GM18507 (cell line): ENCODE measurements around the gene SMOC1.

Experiments used
- DNase-seq: peaks from one replicate; pipeline ENCODE4 v3.0.0; 2011; ENCODE audit warnings: low read depth; ENCODE audit not compliant: insufficient read length; ENCODE audit errors: extremely low spot score
- FAIRE-seq: peaks from 2 replicates; lab custom pipeline; 2011; peaks lifted over from hg19 to GRCh38; lab: Jason Lieb, UNC

Gene SMOC1

DNA sequence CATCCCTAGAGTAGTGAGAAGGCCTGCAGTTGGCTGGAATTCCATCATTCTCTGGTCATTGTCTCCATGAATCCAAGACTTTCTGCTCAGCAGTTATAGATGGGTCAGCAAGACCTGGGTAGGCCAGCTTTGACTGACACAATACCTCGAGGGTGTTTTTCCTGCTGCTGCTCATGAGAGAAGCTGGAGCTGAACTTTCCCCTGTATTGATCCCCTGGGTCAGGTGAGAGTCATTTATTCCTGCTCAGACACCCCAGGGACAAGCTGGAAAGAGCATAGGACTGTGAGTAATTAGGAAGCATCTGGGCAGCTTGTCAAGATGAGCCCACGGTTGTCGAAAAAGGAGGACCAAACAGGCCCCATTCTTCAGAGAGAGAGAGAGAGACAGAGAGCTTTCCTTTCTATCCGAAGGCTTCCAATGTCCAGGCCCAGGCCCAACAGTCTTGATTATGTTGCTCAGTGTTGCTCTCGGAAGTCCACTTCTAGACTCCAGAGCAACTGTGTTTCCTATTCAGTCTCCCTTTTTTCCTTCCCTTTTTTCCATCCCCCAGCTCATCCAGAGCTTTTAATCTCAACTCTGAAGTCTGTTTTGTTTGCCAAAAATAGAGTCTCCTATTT is 178.4 kb downstream of the SMOC1 start:
- DNase-seq (no peak), FAIRE-seq (no peak)

DNA sequence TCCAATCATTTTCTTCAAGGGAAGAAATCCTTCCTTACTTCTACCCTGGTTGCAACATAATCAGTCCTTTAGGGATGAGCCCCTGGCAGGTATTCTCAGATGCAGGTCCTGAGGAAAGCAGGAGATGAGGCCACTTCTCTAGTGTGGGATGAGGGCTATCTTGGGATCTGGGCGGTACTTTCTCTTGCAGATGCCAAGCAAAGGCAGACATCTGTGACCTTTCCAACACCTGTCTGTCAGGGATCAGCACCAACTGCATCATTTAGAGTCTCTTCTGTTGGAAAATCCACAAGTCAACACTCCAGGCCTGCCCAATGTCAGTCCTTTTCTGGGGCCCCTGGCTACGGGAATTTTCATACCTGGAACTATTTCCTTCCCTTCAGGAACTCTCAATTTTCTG is 180.3 kb downstream of the SMOC1 start:
- FAIRE-seq: no peak

DNA sequence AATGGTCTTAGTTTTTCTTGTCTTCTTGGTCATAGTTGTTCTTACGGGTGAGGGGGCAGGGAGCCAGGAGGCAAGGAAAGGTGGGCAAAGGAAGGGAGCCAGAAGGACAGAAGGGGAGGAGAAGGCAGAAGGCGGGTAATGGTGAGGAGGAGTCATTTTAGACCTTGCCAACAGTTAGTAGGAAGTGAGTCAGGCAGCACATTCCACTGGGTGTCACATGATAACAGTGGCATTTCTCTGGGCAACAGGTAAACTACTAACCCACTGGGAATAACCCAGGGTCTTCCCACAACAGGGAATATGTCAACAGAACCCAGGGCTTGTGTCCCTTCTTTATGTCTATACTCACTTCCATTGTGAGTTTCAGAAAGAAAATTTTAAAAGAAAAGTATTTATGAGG is 181.9 kb downstream of the SMOC1 start:
- DNase-seq (no peak), FAIRE-seq (no peak)

More for the DNA sequence above, 180.3 kb downstream of the SMOC1 start:
- DNase-seq: no peak

DNA sequence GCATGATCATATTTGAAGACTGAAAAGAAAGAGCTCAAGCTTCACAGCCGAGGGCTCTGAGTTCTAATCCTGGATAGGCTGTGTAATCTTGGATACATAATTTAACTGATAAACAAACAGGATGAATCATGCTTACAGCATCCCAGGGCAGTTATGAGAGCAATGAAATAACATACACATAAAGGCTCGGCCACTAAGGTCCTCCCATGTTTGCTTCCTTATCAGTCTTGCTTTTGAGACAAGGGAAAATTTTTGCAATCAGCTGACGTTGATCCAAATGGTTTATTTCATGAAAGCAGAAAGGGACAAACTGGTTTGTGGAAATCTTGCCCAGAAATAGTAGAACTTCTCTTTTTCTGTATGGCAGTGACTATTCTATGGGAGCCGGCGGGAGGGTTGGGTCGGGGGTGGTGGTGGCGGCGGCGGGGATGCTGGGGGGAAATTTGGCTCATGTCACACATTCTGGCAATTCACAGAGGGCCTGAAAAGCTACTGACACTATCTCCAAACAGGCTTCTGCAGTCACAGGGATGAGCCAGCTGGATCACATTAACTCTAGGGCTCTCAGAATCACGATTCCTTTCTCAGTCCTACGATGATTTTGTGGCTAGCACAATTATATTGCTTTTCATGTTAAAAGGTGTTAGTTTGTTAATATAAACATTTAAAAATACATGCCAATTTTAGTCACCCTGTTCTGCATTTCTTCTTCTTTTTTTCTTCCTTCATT is 185.1 kb downstream of the SMOC1 start:
- FAIRE-seq (no peak), DNase-seq (no peak)

DNA sequence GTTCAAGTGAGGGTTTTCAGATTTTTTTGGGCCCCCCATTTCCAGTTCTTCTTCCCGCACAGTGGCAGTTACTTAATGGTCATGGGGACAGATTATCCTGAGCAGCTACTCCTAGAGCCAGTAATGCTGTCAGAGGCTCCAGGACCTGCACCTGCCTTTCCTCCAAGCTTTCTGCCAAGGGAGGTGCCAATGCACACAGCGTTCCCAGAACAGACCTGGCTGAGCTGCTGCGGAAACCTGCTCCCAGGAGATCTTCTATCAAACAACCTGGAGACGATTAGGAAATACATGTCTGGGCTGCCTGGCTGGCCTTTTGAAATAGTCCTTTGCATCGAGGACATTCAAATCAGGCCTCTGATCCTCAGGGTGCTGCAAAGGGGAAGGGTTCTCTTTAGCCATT is 188.6 kb downstream of the SMOC1 start:
- no peak for FAIRE-seq

DNA sequence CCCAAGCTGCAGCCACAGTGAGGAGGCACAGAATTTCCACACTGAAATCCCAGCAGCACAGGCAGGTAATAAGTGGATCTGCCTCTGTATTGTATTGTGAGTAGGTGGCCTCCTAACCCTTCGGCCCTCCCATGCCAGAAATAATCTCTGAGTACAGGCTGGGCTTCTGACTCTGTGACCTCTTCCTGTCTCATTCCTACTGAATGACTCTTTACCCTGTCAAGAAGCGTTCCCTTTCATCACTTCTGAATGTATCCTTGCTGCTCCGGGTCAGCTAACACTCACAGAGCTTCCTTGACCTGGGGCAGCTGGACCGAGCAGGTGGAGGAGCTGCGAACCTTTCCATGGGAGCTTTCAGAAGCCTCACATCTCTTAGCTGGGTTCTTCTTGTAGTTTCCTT is 190.0 kb downstream of the SMOC1 start:
- FAIRE-seq: no peak

More for the DNA sequence above, 188.6 kb downstream of the SMOC1 start:
- DNase-seq: no peak

DNA sequence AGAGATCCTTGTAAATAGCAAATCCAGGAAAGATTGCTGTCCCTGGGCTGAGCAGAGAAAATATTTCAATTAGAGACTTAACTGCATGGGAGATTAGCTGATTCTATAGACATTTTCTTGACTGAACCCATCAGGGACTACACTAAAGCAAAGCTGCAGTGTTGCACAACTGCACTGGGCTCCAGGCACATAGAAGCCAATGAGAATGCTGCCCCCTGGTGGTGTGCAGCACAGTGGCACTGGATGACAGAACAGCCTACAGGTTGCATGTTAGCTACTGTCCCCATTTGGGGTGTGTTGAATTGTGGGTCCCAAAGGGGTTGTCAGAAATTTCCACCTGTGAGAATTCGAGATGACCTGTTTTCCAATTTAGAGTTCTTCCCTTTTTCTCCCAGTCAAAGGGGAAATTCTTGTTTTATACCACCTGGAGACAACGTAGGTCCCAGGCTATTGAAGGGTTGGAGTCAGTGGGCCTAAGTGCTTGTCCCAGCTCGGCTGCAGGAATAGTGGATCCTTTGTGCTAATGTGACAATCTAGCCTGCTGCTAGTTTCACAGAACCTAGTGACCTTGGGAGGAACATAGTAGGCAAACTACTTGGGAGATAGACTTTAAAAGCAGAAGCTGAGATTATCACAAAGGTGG is 194.8 kb downstream of the SMOC1 start:
- DNase-seq: peak; percentile 39
- peak; percentile 65 for FAIRE-seq

More for the DNA sequence above, 190.0 kb downstream of the SMOC1 start:
- no peak for DNase-seq

DNA sequence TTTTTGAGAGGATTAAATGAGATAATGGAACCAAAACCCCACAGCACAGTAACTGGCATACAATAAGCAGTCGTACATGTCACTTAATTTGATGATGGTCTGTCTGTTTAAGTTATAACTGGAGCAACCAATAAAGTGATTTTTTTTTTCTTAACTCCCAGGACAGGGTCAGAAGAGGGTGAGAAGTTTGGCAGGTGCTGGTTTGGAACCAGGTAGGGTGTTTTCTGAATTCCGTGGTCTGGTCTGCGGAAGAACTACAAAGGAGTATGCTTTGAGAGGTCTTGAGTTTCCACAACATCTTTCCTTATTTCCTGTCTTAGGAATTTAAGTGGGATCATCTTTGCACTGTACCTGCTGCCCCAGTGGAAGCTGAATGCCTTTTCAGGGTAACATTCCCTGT is 197.8 kb downstream of the SMOC1 start:
- FAIRE-seq: no peak
- DNase-seq: no peak

DNA sequence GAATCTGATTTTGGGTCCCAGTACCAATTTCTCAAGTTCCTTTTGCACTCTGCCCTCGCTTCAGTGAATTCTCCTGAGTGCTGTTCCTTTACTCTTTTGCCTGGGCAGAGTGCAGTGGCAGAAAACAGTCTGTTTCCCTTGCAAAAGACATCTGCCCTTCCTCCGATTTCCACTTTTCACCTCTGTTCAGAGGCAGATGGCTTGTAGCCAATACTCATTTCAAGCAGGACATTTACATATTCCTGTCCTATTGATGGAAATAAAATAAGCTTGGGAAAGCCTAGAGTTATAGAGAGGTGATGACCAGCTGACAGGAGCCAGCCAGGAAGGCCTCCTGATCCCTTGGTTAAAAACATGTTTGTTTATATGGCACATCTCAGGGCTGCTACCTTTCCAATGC is 198.5 kb downstream of the SMOC1 start:
- FAIRE-seq (no peak), DNase-seq (no peak)

DNA sequence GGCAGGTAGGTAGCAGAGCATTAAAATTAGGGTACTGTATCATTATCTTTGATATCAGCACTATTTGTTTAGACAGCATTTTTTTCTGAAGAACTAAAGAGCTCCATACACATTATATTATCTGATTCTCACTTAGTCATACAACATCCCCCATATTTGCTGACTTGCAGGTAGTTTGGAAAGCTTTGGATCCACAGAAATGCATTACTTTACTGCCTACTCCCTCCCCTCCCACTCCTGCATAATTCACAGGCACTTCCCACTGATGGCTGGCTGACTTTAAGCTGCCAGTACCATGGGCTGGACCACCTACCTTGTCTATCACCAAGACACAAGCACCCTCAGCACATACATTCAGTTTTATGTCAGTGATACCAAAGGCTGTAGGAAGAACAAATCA is 199.1 kb downstream of the SMOC1 start:
- FAIRE-seq (no peak), DNase-seq (no peak)

DNA sequence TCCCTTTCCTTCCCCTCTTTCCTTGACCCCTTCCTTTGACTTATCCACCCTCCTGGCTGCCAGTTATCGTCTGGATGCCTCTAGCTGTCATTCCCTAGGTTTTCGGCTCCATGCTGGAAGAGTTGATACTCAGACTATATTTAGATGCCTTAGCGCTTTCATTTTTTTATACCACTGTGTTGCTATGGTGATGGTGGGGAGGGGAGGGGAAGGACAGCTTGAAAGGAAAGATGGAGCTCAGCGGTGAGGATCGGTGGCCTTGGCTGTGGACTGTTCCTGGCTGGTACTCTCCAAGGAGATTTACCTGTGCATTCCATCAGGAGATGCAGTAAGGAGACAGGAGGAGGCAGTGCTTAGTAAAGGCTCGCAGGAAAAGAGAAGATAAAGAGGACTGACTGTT is 200.9 kb downstream of the SMOC1 start:
- DNase-seq (no peak), FAIRE-seq (no peak)
